Neural cell (in vitro differentiated cells): ENCODE results near the gene FTL. TPM values are rescaled to one million over a fixed set of nuclear protein-coding genes. Genes with fewer than 3 reads are reported as not detected.
"Not testable (repeated sequence)": the region's sequence is repeated elsewhere in the genome, so short reads cannot be mapped to it uniquely, and the experiment has no call there.

ENCODE experiments used
- H2AFZ ChIP-seq: fragments of 200-600, 300-800 bp; sonication (generic), shearing (Covaris generic); 2 replicates; pipeline ENCODE4 v1.6.0; 2014; ENCODE audit warnings: low read depth, mild to moderate bottlenecking, antibody characterized with exemption, low read length, moderate library complexity
- H3F3A ChIP-seq: fragments of 200-600 bp; shearing (Covaris generic); 2 replicates; pipeline ENCODE4 v1.6.1; 2016; ENCODE audit warnings: mild to moderate bottlenecking, moderate library complexity, mixed read lengths, antibody characterized with exemption, low read length; ENCODE audit not compliant: insufficient read depth, poor library complexity, severe bottlenecking
- H3K27ac ChIP-seq: fragments of 200-600, 300-800 bp; sonication (generic), shearing (Covaris generic); 2 replicates; pipeline ENCODE4 v1.5.1; 2014; ENCODE audit warnings: mild to moderate bottlenecking, low read length, moderate library complexity
- H3K27me3 ChIP-seq: fragments of 300-800, 200-600 bp; sonication (generic), shearing (Covaris generic); 2 replicates; pipeline ENCODE4 v1.6.0; 2014; ENCODE audit warnings: mild to moderate bottlenecking, low read depth, low read length, moderate library complexity; ENCODE audit not compliant: insufficient read depth
- H3K36me3 ChIP-seq: fragments of 300-800, 200-600 bp; sonication (generic), shearing (Covaris generic); 2 replicates; pipeline ENCODE4 v1.5.1; 2014; ENCODE audit warnings: mild to moderate bottlenecking, antibody characterized with exemption, low read length, moderate library complexity; ENCODE audit not compliant: insufficient read depth
- H3K4me2 ChIP-seq: fragments of 300-800, 200-600 bp; sonication (generic), shearing (Covaris generic); 2 replicates; pipeline ENCODE4 v1.6.0; 2014; ENCODE audit warnings: mild to moderate bottlenecking, low read length
- H3K4me3 ChIP-seq: fragments of 300-800, 200-600 bp; sonication (generic), shearing (Covaris generic); 2 replicates; pipeline ENCODE4 v1.5.1; 2014; ENCODE audit warnings: mild to moderate bottlenecking, low read length, moderate library complexity
- H3K79me2 ChIP-seq: fragments of 200-600 bp; shearing (Covaris generic); replicated peaks from 2 replicates; pipeline ENCODE4 v1.6.0; 2014; ENCODE audit warnings: mild to moderate bottlenecking, low read length, moderate library complexity; ENCODE audit not compliant: insufficient read depth
- H3K9ac ChIP-seq: fragments of 300-800, 200-600 bp; sonication (generic), shearing (Covaris generic); 2 replicates; pipeline ENCODE4 v1.6.1; 2016; ENCODE audit warnings: mild to moderate bottlenecking, low read length, mixed read lengths
- H3K9me2 ChIP-seq: fragments of 200-600 bp; shearing (Covaris generic); 2 replicates; pipeline ENCODE4 v1.6.1; 2016; ENCODE audit warnings: mild to moderate bottlenecking, low read length, mixed read lengths; ENCODE audit not compliant: insufficient read depth
- H3K9me3 ChIP-seq: fragments of 200-600, 300-800 bp; sonication (generic), shearing (Covaris generic); 2 replicates; pipeline ENCODE4 v1.6.1; 2016; ENCODE audit warnings: mild to moderate bottlenecking, mixed run types, low read length, moderate library complexity, mixed read lengths
- H4K20me1 ChIP-seq: fragments of 200-600 bp; shearing (Covaris generic); 2 replicates; pipeline ENCODE4 v1.6.1; 2016; ENCODE audit warnings: mild to moderate bottlenecking, mixed run types; ENCODE audit not compliant: insufficient read depth
- EP300 ChIP-seq: fragments of 450-650 bp; conservative IDR thresholded peaks from 2 replicates; pipeline ENCODE4 v1.6.1; 2014; ENCODE audit warnings: antibody characterized with exemption, mild to moderate bottlenecking, moderate library complexity; ENCODE audit not compliant: poor library complexity, severe bottlenecking
- EZH2 ChIP-seq: fragments of 200-600, 300-800 bp; shearing (Covaris generic), sonication (generic); IDR thresholded peaks from 2 replicates; pipeline ENCODE4 v1.6.1; 2014; ENCODE audit warnings: antibody characterized with exemption, low read length, borderline replicate concordance, mild to moderate bottlenecking; ENCODE audit not compliant: insufficient read depth, poor library complexity, severe bottlenecking
- MXI1 ChIP-seq: fragments of 450-650 bp; conservative IDR thresholded peaks from 2 replicates; pipeline ENCODE4 v1.6.1; 2014; ENCODE audit warnings: antibody characterized with exemption, mild to moderate bottlenecking; ENCODE audit not compliant: poor library complexity, severe bottlenecking
- POLR2AphosphoS5 ChIP-seq: IDR thresholded peaks from 2 replicates; pipeline ENCODE4 v1.6.1; 2012
- RAD21 ChIP-seq: fragments of 450-650 bp; conservative IDR thresholded peaks from 2 replicates; pipeline ENCODE4 v1.6.1; 2014; ENCODE audit warnings: antibody characterized with exemption, mild to moderate bottlenecking, moderate library complexity
- SMC3 ChIP-seq: fragments of 450-650 bp; conservative IDR thresholded peaks from 2 replicates; pipeline ENCODE4 v1.6.1; 2014; ENCODE audit warnings: antibody characterized with exemption, mild to moderate bottlenecking, moderate library complexity; ENCODE audit not compliant: poor library complexity
- TAF1 ChIP-seq: IDR thresholded peaks from 2 replicates; pipeline ENCODE4 v1.6.1; 2012; ENCODE audit warnings: low read depth
- polyA plus RNA-seq: library from polyadenylated mRNA; depleted of rRNA; stranded (reverse); fragments of >200 nt; gene quantifications from 2 replicates; pipeline ENCODE4 v1.2.3, GENCODE V29; 2014
- TF ChIP-seq, protein P1 (sequence below): fragments of 450-650 bp; IDR thresholded peaks from 2 replicates; pipeline ENCODE4 v1.5.1; 2014; ENCODE audit warnings: antibody characterized with exemption, mild to moderate bottlenecking, moderate library complexity; ENCODE audit not compliant: poor library complexity, severe bottlenecking
- TF ChIP-seq, protein P2 (sequence below): IDR thresholded peaks from 2 replicates; pipeline ENCODE4 v1.6.1; 2012; ENCODE audit warnings: borderline replicate concordance

Gene FTL
- polyA plus RNA-seq, 1 donor from 2014 or later, result 886 TPM

DNA sequence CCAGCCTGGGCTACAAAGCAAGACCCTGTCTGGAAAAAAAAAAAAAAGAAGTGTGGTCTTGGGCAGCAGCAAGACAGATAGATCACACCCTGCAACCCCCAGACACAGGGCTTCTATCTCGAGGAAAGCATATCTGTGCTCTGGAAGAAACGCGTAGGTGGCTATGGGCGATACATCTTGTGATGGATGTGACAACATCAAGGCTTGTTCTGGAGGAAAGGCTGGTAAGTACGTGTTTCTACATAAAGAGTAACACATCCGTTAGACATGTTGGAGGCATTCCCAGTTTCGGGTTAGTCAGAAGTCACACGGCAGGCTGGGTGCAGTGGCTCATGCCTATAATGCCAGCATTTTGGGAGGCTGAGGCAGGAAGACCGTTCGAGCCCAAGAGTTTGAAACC, 38.2 kb upstream of the FTL start:
- Histone ChIP-seq H3K27me3 (no peaks in the 10 kb centered on the region), H3K9me2 (no peaks in the 10 kb centered on the region), H3K79me2 (no peaks in the 10 kb centered on the region), H3K9me3 (no peaks in the 10 kb centered on the region), H3K4me2 (no peak overlapping the region), H3K9ac (no peak overlapping the region), H3K27ac (no peak overlapping the region), H3F3A (no peaks in the 10 kb centered on the region), H3K36me3 (no peaks in the 10 kb centered on the region), H2AFZ (no peak overlapping the region), H4K20me1 (no peaks in the 10 kb centered on the region), H3K4me3 (no peak overlapping the region)
- no peak for TF ChIP-seq TAF1
- no peak for TF ChIP-seq MXI1
- TF ChIP-seq EP300, result no peak
- TF ChIP-seq, protein P1, sequence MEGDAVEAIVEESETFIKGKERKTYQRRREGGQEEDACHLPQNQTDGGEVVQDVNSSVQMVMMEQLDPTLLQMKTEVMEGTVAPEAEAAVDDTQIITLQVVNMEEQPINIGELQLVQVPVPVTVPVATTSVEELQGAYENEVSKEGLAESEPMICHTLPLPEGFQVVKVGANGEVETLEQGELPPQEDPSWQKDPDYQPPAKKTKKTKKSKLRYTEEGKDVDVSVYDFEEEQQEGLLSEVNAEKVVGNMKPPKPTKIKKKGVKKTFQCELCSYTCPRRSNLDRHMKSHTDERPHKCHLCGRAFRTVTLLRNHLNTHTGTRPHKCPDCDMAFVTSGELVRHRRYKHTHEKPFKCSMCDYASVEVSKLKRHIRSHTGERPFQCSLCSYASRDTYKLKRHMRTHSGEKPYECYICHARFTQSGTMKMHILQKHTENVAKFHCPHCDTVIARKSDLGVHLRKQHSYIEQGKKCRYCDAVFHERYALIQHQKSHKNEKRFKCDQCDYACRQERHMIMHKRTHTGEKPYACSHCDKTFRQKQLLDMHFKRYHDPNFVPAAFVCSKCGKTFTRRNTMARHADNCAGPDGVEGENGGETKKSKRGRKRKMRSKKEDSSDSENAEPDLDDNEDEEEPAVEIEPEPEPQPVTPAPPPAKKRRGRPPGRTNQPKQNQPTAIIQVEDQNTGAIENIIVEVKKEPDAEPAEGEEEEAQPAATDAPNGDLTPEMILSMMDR, result no peak
- TF ChIP-seq SMC3, result no peak
- TF ChIP-seq EZH2, result no peak
- TF ChIP-seq, protein P2, sequence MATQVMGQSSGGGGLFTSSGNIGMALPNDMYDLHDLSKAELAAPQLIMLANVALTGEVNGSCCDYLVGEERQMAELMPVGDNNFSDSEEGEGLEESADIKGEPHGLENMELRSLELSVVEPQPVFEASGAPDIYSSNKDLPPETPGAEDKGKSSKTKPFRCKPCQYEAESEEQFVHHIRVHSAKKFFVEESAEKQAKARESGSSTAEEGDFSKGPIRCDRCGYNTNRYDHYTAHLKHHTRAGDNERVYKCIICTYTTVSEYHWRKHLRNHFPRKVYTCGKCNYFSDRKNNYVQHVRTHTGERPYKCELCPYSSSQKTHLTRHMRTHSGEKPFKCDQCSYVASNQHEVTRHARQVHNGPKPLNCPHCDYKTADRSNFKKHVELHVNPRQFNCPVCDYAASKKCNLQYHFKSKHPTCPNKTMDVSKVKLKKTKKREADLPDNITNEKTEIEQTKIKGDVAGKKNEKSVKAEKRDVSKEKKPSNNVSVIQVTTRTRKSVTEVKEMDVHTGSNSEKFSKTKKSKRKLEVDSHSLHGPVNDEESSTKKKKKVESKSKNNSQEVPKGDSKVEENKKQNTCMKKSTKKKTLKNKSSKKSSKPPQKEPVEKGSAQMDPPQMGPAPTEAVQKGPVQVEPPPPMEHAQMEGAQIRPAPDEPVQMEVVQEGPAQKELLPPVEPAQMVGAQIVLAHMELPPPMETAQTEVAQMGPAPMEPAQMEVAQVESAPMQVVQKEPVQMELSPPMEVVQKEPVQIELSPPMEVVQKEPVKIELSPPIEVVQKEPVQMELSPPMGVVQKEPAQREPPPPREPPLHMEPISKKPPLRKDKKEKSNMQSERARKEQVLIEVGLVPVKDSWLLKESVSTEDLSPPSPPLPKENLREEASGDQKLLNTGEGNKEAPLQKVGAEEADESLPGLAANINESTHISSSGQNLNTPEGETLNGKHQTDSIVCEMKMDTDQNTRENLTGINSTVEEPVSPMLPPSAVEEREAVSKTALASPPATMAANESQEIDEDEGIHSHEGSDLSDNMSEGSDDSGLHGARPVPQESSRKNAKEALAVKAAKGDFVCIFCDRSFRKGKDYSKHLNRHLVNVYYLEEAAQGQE, result no peak
- no peak for TF ChIP-seq POLR2AphosphoS5
- no peak for TF ChIP-seq RAD21

DNA sequence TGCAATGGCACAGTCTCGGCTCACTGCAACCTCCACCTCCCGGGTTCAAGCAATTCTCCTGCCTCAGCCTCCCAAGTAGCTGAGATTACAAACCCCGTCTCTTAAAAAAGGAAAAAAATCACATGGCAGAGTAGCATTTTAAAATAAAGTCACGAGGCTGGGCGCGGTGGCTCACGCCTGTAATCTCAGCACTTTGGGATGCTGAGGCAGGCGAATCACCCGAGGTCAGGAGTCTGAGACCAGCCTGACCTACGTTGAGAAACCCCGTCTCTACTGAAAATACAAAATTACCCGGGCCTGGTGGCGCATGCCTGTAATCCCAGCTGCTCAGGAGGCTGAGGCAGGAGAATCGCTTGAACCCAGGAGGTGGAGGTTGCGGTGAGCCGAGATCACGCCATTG, 37.4 kb upstream of the FTL start:
- H3K79me2 ChIP-seq, H3K9me3 ChIP-seq, H3K4me2 ChIP-seq, H3K36me3 ChIP-seq, H4K20me1 ChIP-seq, H3K27ac ChIP-seq, H3F3A ChIP-seq, H3K4me3 ChIP-seq, H3K9ac ChIP-seq, H3K9me2 ChIP-seq, H2AFZ ChIP-seq, H3K27me3 ChIP-seq: not testable (repeated sequence)
